Activated CD8-positive, alpha-beta memory T cell treated with anti-CD3 and anti-CD28 coated beads, Interleukin-2, amount 10 ng/mL, durations not matched to agents 7 days and 5 days (primary cell): Measurements from ENCODE around the gene NPIPB8. TPM values are rescaled to one million over a fixed set of nuclear protein-coding genes. Genes with fewer than 3 reads are reported as not detected.
"Not testable (repeated sequence)": the region's sequence is repeated elsewhere in the genome, so short reads cannot be mapped to it uniquely, and the experiment has no call there.

Experiments used
- ATAC-seq: fragments of 150-1000 bp; cut with Tn5 transposase; one replicate; pipeline ENCODE4 v1.10.0; 2021; ENCODE audit warnings: moderate library complexity
- CTCF ChIA-PET: fragments of 350-600 bp; sonication (Branson Sonifier 250); formaldehyde crosslinking; loops from one replicate; lab custom pipeline; 2021; ENCODE audit warnings: antibody characterized with exemption; lab: Charles Lee
- DNase-seq: peaks from one replicate; pipeline ENCODE4 v3.0.0-alpha.2; 2020
- H3K27ac Mint-ChIP-seq: one replicate; pipeline ENCODE4 v1.8.0; 2021; ENCODE audit warnings: mild to moderate bottlenecking, mixed read lengths
- H3K27me3 Mint-ChIP-seq: one replicate; pipeline ENCODE4 v1.8.0; 2021; ENCODE audit warnings: mixed read lengths
- H3K36me3 Mint-ChIP-seq: one replicate; pipeline ENCODE4 v1.8.0; 2021; ENCODE audit warnings: mild to moderate bottlenecking, mixed read lengths
- H3K4me1 Mint-ChIP-seq: one replicate; pipeline ENCODE4 v1.8.0; 2021; ENCODE audit warnings: mixed read lengths
- H3K4me3 Mint-ChIP-seq: one replicate; pipeline ENCODE4 v1.8.0; 2021; ENCODE audit warnings: mild to moderate bottlenecking, moderate library complexity, mixed read lengths
- H3K9me3 Mint-ChIP-seq: one replicate; pipeline ENCODE4 v1.8.0; 2022; ENCODE audit warnings: low read depth, mixed read lengths
- total RNA-seq, 2 experiments: library from RNA; stranded (reverse); gene quantifications; one replicate each; pipeline ENCODE4 v1.2.3, GENCODE V29; 2021

NPIPB8 gene
- 1 to 10 TPM; 1.0 to 1.5 TPM for total RNA-seq

- H3K36me3 Mint-ChIP-seq, H3K4me3 Mint-ChIP-seq, CTCF ChIA-PET, H3K9me3 Mint-ChIP-seq, ATAC-seq, DNase-seq, H3K27ac Mint-ChIP-seq, H3K27me3 Mint-ChIP-seq: not testable (repeated sequence)
- H3K4me1 Mint-ChIP-seq = peaks cover 11% of the 10 kb centered on the region
These were observed at the start of gene NPIPB8 for GRCh38 chr16:28637765-28638164. TSS of gene NPIPB8 (plus strand) at chr16:28638065. CDS start at chr16:28638361, 296 bp downstream.

GRCh38 chr16:28589069-28589468 is 48.8 kb upstream of the NPIPB8 start:
- H3K36me3 Mint-ChIP-seq = peaks cover 18% of the 10 kb centered on the region
- ATAC-seq (no peak), DNase-seq (no peak)
- no peaks in the 10 kb centered on the region for H3K9me3 Mint-ChIP-seq
- peaks cover 8% of the 10 kb centered on the region for H3K4me1 Mint-ChIP-seq
- H3K4me3 Mint-ChIP-seq = no peak overlapping the region
- CTCF ChIA-PET = no interaction called here
- H3K27me3 Mint-ChIP-seq = no peaks in the 10 kb centered on the region
- H3K27ac Mint-ChIP-seq = no peak overlapping the region

- H3K9me3 Mint-ChIP-seq = no peaks in the 10 kb centered on the region
- no peak overlapping the region for H3K27ac Mint-ChIP-seq
- no peak for ATAC-seq
- H3K27me3 Mint-ChIP-seq = no peaks in the 10 kb centered on the region
- H3K4me3 Mint-ChIP-seq = no peak overlapping the region
- no peak for DNase-seq
- H3K36me3 Mint-ChIP-seq = peaks cover 15% of the 10 kb centered on the region
- peaks cover 8% of the 10 kb centered on the region for H3K4me1 Mint-ChIP-seq
- CTCF ChIA-PET = no interaction called here
These were observed 47.9 kb upstream of the NPIPB8 start for GRCh38 chr16:28589930-28590329.

- Mint-ChIP-seq H3K27ac (no peak overlapping the region), H3K4me1 (peaks cover 8% of the 10 kb centered on the region), H3K27me3 (no peaks in the 10 kb centered on the region), H3K4me3 (no peak overlapping the region), H3K36me3 (peaks cover 14% of the 10 kb centered on the region), H3K9me3 (no peaks in the 10 kb centered on the region)
- CTCF ChIA-PET = no interaction called here
- ATAC-seq (no peak), DNase-seq (no peak)
These were observed 47.2 kb upstream of the NPIPB8 start for GRCh38 chr16:28590384-28591340.

- Mint-ChIP-seq H3K4me3 (no peak overlapping the region), H3K9me3 (no peaks in the 10 kb centered on the region), H3K27ac (no peak overlapping the region), H3K4me1 (peaks cover 8% of the 10 kb centered on the region), H3K27me3 (no peaks in the 10 kb centered on the region), H3K36me3 (peaks cover 12% of the 10 kb centered on the region)
- CTCF ChIA-PET = no interaction called here
- ATAC-seq (no peak), DNase-seq (no peak)
These were observed 46.5 kb upstream of the NPIPB8 start for GRCh38 chr16:28591355-28591754.

- DNase-seq (no peak), ATAC-seq (no peak)
- Mint-ChIP-seq H3K4me3 (no peak overlapping the region), H3K36me3 (peaks cover 9% of the 10 kb centered on the region), H3K9me3 (no peaks in the 10 kb centered on the region), H3K27me3 (no peaks in the 10 kb centered on the region), H3K27ac (no peak overlapping the region), H3K4me1 (peaks cover 10% of the 10 kb centered on the region)
- CTCF ChIA-PET = no interaction called here
These were observed 45.4 kb upstream of the NPIPB8 start for GRCh38 chr16:28592511-28592910.

- CTCF ChIA-PET = no interaction called here
- H3K27ac Mint-ChIP-seq = no peak overlapping the region
- no peak overlapping the region for H3K4me3 Mint-ChIP-seq
- H3K27me3 Mint-ChIP-seq = no peaks in the 10 kb centered on the region
- DNase-seq (no peak), ATAC-seq (no peak)
- H3K9me3 Mint-ChIP-seq = no peaks in the 10 kb centered on the region
- H3K4me1 Mint-ChIP-seq = peaks cover 12% of the 10 kb centered on the region
- peaks cover 9% of the 10 kb centered on the region for H3K36me3 Mint-ChIP-seq
These were observed 44.8 kb upstream of the NPIPB8 start for GRCh38 chr16:28592979-28593553.

GRCh38 chr16:28595451-28595850 is 42.4 kb upstream of the NPIPB8 start:
- H3K4me3 Mint-ChIP-seq, CTCF ChIA-PET, H3K27me3 Mint-ChIP-seq, H3K36me3 Mint-ChIP-seq, ATAC-seq, DNase-seq, H3K27ac Mint-ChIP-seq, H3K9me3 Mint-ChIP-seq: not testable (repeated sequence)
- H3K4me1 Mint-ChIP-seq = peaks cover 12% of the 10 kb centered on the region

- DNase-seq = no peak
- Mint-ChIP-seq H3K27ac (peak overlapping the region; percentile 39), H3K27me3 (no peaks in the 10 kb centered on the region), H3K9me3 (no peaks in the 10 kb centered on the region), H3K4me1 (peaks cover 12% of the 10 kb centered on the region), H3K36me3 (peaks cover 2% of the 10 kb centered on the region), H3K4me3 (no peak overlapping the region)
- no peak for ATAC-seq
- CTCF ChIA-PET = interaction anchor here (1.1 kb wide), 1 partner anchor 14 kb away, joined by 3 read pairs; the partner anchor contains the start of gene SULT1A1
These were observed 41.7 kb upstream of the NPIPB8 start for GRCh38 chr16:28596115-28596630.

GRCh38 chr16:28596840-28597691 is 40.8 kb upstream of the NPIPB8 start, which contains the start of gene SULT1A2:
TSS of gene SULT1A2 (minus strand) at chr16:28597050. CDS start at chr16:28595930, 1,120 bp downstream.
- H3K4me3 Mint-ChIP-seq = no peak within 1 kb of the TSS
- CTCF ChIA-PET = interaction anchor here (1.1 kb wide), 1 partner anchor 13 kb away, joined by 3 read pairs; the partner anchor contains the start of gene SULT1A1
- no peaks in the 10 kb centered on the region for H3K36me3 Mint-ChIP-seq
- H3K9me3 Mint-ChIP-seq = no peaks in the 10 kb centered on the region
- H3K4me1 Mint-ChIP-seq = peaks cover 12% of the 10 kb centered on the region
- no peak for DNase-seq
- H3K27me3 Mint-ChIP-seq = no peaks in the 10 kb centered on the region
- ATAC-seq = no peak
- peak within 1 kb of the TSS; percentile 39 for H3K27ac Mint-ChIP-seq

GRCh38 chr16:28597692-28598261 is 40.1 kb upstream of the NPIPB8 start:
- DNase-seq (no peak), ATAC-seq (no peak)
- Mint-ChIP-seq H3K36me3 (no peaks in the 10 kb centered on the region), H3K4me3 (no peak overlapping the region), H3K27ac (no peak overlapping the region), H3K4me1 (peaks cover 12% of the 10 kb centered on the region), H3K27me3 (no peaks in the 10 kb centered on the region), H3K9me3 (no peaks in the 10 kb centered on the region)
- CTCF ChIA-PET = no interaction called here

GRCh38 chr16:28599377-28600285 is 38.2 kb upstream of the NPIPB8 start:
- H3K4me3 Mint-ChIP-seq, H3K4me1 Mint-ChIP-seq, H3K27me3 Mint-ChIP-seq, H3K36me3 Mint-ChIP-seq, DNase-seq, H3K27ac Mint-ChIP-seq, CTCF ChIA-PET, H3K9me3 Mint-ChIP-seq: not testable (repeated sequence)
- peak; percentile 97 for ATAC-seq
